SK-N-DZ (cell line): Measurements from ENCODE around the gene SUCNR1.
"Not testable (repeated sequence)": the region's sequence is repeated elsewhere in the genome, so short reads cannot be mapped to it uniquely, and the experiment has no call there.

Experiments
- DNase-seq: peaks from one replicate; pipeline ENCODE4 v3.0.0-alpha.2; 2015; ENCODE audit warnings: low spot score

The SUCNR1 gene

GRCh38 chr3:151871639-151872468, 1.6 kb upstream of the SUCNR1 start:
- no peak for DNase-seq

- not testable (repeated sequence) for DNase-seq
These were observed 636 bp downstream of the SUCNR1 start for GRCh38 chr3:151874079-151874478.

GRCh38 chr3:151875759-151876158, 2.3 kb downstream of the SUCNR1 start:
- DNase-seq, result no peak

- DNase-seq, result no peak
These were observed 3.8 kb downstream of the SUCNR1 start for GRCh38 chr3:151877269-151877668.

- no peak for DNase-seq
These were observed 5.0 kb downstream of the SUCNR1 start for GRCh38 chr3:151878465-151878864.

GRCh38 chr3:151879037-151879436, 5.6 kb downstream of the SUCNR1 start:
- no peak for DNase-seq

- DNase-seq, result no peak
These were observed 6.4 kb downstream of the SUCNR1 start for GRCh38 chr3:151879679-151880415.

- no peak for DNase-seq
These were observed 6.9 kb downstream of the SUCNR1 start for GRCh38 chr3:151880416-151880690.

GRCh38 chr3:151881137-151881536, 7.7 kb downstream of the SUCNR1 start:
- no peak for DNase-seq

- not testable (repeated sequence) for DNase-seq
These were observed 12.0 kb downstream of the SUCNR1 start for GRCh38 chr3:151885397-151885796.

- DNase-seq, result not testable (repeated sequence)
These were observed 14.2 kb downstream of the SUCNR1 start for GRCh38 chr3:151887450-151888211.

- no peak for DNase-seq
These were observed 17.3 kb downstream of the SUCNR1 start for GRCh38 chr3:151890721-151891141.

GRCh38 chr3:151891721-151892120, 18.3 kb downstream of the SUCNR1 start:
- no peak for DNase-seq

- DNase-seq, result no peak
These were observed 20.8 kb downstream of the SUCNR1 start for GRCh38 chr3:151894219-151894618.

- no peak for DNase-seq
These were observed 22.2 kb downstream of the SUCNR1 start for GRCh38 chr3:151895478-151896241.

GRCh38 chr3:151896246-151897012, 23.0 kb downstream of the SUCNR1 start:
- no peak for DNase-seq

- DNase-seq, result not testable (repeated sequence)
These were observed 24.7 kb downstream of the SUCNR1 start for GRCh38 chr3:151898121-151898520.

- not testable (repeated sequence) for DNase-seq
These were observed 25.3 kb downstream of the SUCNR1 start for GRCh38 chr3:151898564-151899261.

- DNase-seq, result no peak
These were observed 26.6 kb downstream of the SUCNR1 start for GRCh38 chr3:151899996-151900395.

GRCh38 chr3:151900460-151900859, 27.0 kb downstream of the SUCNR1 start:
- DNase-seq, result no peak
